Testis (tissue), 3 donors: Measurements from ENCODE around the gene DCP1B. TPM values are rescaled to one million over a fixed set of nuclear protein-coding genes. Genes with fewer than 3 reads are reported as not detected.

Experiments
- DNase-seq: peaks from one replicate; pipeline ENCODE4 v3.0.0-alpha.2; 2019
- H3K27ac ChIP-seq, 2 donors: fragments of 200-600 bp; sonication (generic); one replicate each; pipeline ENCODE4 v1.5.1; 2019
- H3K27me3 ChIP-seq: fragments of 200-600 bp; sonication (generic); one replicate; pipeline ENCODE4 v1.5.1; 2019
- H3K36me3 ChIP-seq: fragments of 200-600 bp; sonication (generic); one replicate; pipeline ENCODE4 v1.5.1; 2017; ENCODE audit warnings: low read depth; ENCODE audit errors: missing control alignments
- H3K4me1 ChIP-seq: fragments of 200-600 bp; sonication (generic); one replicate; pipeline ENCODE4 v1.5.1; 2019
- H3K4me3 ChIP-seq, 2 donors: fragments of 200-600 bp; sonication (generic); one replicate each; pipeline ENCODE4 v1.5.1; 2017 to 2019
- H3K9me3 ChIP-seq: fragments of 200-600 bp; sonication (generic); one replicate; pipeline ENCODE4 v1.5.1; 2017
- CTCF ChIP-seq, 3 experiments: fragments of 450-650 bp in 2 of 3; fragments of 200-600 bp in 1 of 3; sonication (generic) in 1 of 3; IDR thresholded peaks; one replicate each; pipeline ENCODE4 v1.5.1; 2016 to 2019; ENCODE audit warnings: antibody characterized with exemption in 3 of 3, mild to moderate bottlenecking in 2 of 3, moderate library complexity in 1 of 3
- POLR2A ChIP-seq: fragments of 450-650 bp; IDR thresholded peaks from one replicate; pipeline ENCODE4 v1.6.1; 2017; ENCODE audit warnings: antibody characterized with exemption, mild to moderate bottlenecking, moderate library complexity
- WGBS, 2 donors: methylation state at CpG; one replicate each; pipeline ENCODE4 v1.1.5; 2018; 5-methylcytosine and 5-hydroxymethylcytosine counted together
- intact Hi-C: fragments of 100-400 bp; cut with DNase I; formaldehyde crosslinking; loops from one replicate; pipeline ENCODE4 v1.15.1; 2023; ENCODE audit warnings: low total_unique reads
- polyA plus RNA-seq: library from polyadenylated mRNA; stranded (reverse); fragments of 350-450 nt; fragmentation: Illumina TruSeq; extraction: RNeasy Lipid Tissue Mini Kit (QIAGEN cat#74804); gene quantifications from one replicate; pipeline ENCODE4 v1.2.3, GENCODE V29; 2014; ENCODE audit warnings: low read depth, low replicate concordance; ENCODE audit not compliant: insufficient read depth
- total RNA-seq, 2 donors: library from RNA; depleted of rRNA; stranded (reverse); fragments of >200 nt; gene quantifications; one replicate each; pipeline ENCODE4 v1.2.3, GENCODE V29; 2016

DCP1B gene
- total and polyA plus RNA-seq, 3 donors from 2014 or later, result 36.6 to 56.1 (median 40.0) TPM

DNA sequence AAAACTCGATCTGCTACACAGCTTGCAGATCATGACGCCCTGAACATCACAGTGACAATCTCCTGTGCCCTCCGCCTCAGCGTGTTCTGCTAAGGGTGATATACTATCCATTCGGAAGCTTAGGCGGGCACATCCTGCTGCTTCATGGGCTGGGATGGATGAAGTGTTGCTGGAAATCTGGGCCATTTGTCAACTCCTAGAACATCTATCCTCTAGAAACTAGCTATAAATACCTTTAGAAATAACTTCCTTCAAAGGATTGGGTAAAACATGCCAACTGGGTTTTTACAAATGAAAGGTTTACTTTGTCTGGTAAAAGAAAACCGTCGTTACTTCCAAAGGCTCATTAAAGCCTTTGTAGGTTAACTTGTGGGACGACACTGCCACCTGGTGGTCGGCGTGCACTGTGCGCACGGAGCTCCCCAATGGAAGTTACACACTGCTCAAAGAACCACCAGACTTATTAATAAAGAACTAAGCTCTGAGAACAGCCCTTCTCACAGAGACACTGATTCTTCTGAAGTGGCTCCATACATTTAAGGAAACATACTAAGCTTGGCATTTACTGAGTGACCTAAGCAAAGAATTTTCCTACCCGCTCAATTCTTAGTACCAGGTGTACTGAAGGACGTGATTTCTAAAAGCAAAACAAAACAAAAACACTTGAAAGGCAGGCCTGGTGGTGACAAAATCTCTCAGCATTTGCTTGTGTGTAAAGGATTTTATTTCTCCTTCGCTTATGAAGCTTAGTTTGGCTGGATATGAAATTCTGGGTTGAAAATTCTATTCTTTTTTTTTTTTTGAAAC, 64.3 kb downstream of the DCP1B start:
- H3K9me3 ChIP-seq, result no peaks in the 10 kb centered on the region
- peaks cover 14% of the 10 kb centered on the region for H3K4me1 ChIP-seq
- DNase-seq, result peak; percentile 93
- H3K27me3 ChIP-seq, result no peaks in the 10 kb centered on the region
- H3K36me3 ChIP-seq, result no peaks in the 10 kb centered on the region
- WGBS, 2 donors, result 41 to 47% methylated on average over 16 of the region's 16 CpGs
- no peak overlapping the region for H3K4me3 ChIP-seq
- TF ChIP-seq CTCF (IDR thresholded peaks at IDR 0.05) (peak; percentile 96 to 97 (median 96)), POLR2A (no peak)
- intact Hi-C loops, result loop anchor here (5.0 to 10.0 kb wide), 2 partner anchors 143 to 305 kb away; no protein-coding TSS in a partner anchor
- H3K27ac ChIP-seq, result peak overlapping the region in 1 of 2 donors; percentile 10

- no peaks in the 10 kb centered on the region for H3K36me3 ChIP-seq
- no peak for DNase-seq
- 71 to 75% methylated on average over 10 of the region's 10 CpGs for WGBS, 2 donors
- H3K9me3 ChIP-seq, result no peaks in the 10 kb centered on the region
- TF ChIP-seq POLR2A (no peak), CTCF (IDR thresholded peaks at IDR 0.05) (no peak)
- H3K27ac ChIP-seq, result no peak overlapping the region
- H3K27me3 ChIP-seq, result no peaks in the 10 kb centered on the region
- intact Hi-C loops, result loop anchor here (5.0 to 10.0 kb wide), 2 partner anchors 142 to 305 kb away; no protein-coding TSS in a partner anchor
- peaks cover 14% of the 10 kb centered on the region for H3K4me1 ChIP-seq
- H3K4me3 ChIP-seq, result no peak overlapping the region
Measured at GRCh38 chr12:1939331-1939730, 64.9 kb downstream of the DCP1B start.

DNA sequence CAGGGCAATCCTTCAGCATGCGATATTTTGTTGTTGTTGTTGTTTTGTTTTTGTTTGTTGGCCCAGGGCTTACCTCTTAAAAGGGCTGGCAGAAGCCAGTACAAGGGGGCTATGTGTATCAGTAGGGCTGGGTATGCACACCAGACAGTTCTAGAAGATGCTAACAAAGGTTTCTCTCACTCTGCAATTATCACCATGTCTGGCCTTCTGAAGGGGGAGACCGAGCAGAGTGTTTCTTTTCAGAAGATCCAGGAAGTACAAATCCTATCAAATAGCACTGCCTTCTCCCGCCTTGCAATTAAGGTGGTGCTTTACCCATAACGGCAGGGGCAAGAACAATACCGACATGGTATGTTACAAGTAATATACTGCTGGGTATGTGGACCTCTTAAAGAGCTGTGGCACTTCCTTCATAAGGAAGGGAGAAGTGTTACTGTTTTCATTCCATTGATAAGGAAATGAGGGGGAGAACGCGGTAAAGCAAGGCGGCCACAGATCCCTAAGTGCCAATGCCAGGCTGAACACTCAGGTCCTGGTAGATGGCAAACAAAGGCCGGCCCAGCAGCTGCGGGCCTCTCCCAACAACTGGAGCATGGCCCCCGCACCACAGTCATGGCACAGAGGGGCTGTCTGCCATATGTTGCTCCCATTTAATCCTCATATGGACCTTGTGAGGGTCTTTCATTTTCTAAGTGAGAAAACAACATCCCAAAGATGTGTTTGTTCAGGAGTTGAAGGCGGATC, 66.6 kb downstream of the DCP1B start:
- H3K27ac ChIP-seq, result peak overlapping the region in 1 of 2 donors; percentile 16
- peak; percentile 65 for DNase-seq
- WGBS, 2 donors, result 72 to 89% methylated on average over 12 of the region's 12 CpGs
- H3K36me3 ChIP-seq, result no peaks in the 10 kb centered on the region
- H3K4me3 ChIP-seq, result no peak overlapping the region
- no peaks in the 10 kb centered on the region for H3K27me3 ChIP-seq
- intact Hi-C loops, result loop anchor here (5.0 to 10.0 kb wide), 2 partner anchors 140 to 303 kb away; no protein-coding TSS in a partner anchor
- H3K4me1 ChIP-seq, result peaks cover 21% of the 10 kb centered on the region
- TF ChIP-seq CTCF (IDR thresholded peaks at IDR 0.05), result no peak
- TF ChIP-seq POLR2A, result no peak
- no peaks in the 10 kb centered on the region for H3K9me3 ChIP-seq

- H3K36me3 ChIP-seq, result no peaks in the 10 kb centered on the region
- peak; percentile 87 for DNase-seq
- no peak overlapping the region for H3K4me3 ChIP-seq
- H3K27ac ChIP-seq, result peak overlapping the region; percentile 36 to 58
- TF ChIP-seq POLR2A (no peak), CTCF (IDR thresholded peaks at IDR 0.05) (no peak)
- H3K4me1 ChIP-seq, result peaks cover 21% of the 10 kb centered on the region
- intact Hi-C loops, result loop anchor here (5.0 to 10.0 kb wide), 2 partner anchors 139 to 302 kb away; no protein-coding TSS in a partner anchor
- 57 to 75% methylated on average over 25 of the region's 25 CpGs for WGBS, 2 donors
- no peaks in the 10 kb centered on the region for H3K9me3 ChIP-seq
- H3K27me3 ChIP-seq, result no peaks in the 10 kb centered on the region
Measured at GRCh38 chr12:1936406-1937320, 67.6 kb downstream of the DCP1B start.
